Lung (tissue), 12 donors: ENCODE results near the gene GSE1. TPM values are rescaled to one million over a fixed set of nuclear protein-coding genes. Genes with fewer than 3 reads are reported as not detected.

Experiments used
- ATAC-seq: fragments of 200-7000 bp; cut with Tn5 transposase; one replicate; pipeline ENCODE4 v1.9.1; 2020; ENCODE audit warnings: moderate number of reproducible peaks; ENCODE audit not compliant: insufficient read depth, low FRiP score
- DNase-seq, 3 donors: peaks; one replicate each; pipeline ENCODE4 v3.0.0-alpha.2; 2013 to 2017
- H3K27ac ChIP-seq, 2 donors: one replicate each; pipeline ENCODE4 v1.5.1; 2013; ENCODE audit warnings: mild to moderate bottlenecking in 2 of 2, moderate library complexity in 2 of 2, control low read depth in 1 of 2, inconsistent platforms in 1 of 2, low read depth in 1 of 2, low read length in 1 of 2
- H3K27me3 ChIP-seq, 3 donors: one replicate each; pipeline ENCODE4 v1.5.1; 2013; ENCODE audit warnings: low read length in 2 of 3; ENCODE audit not compliant: control insufficient read depth in 3 of 3, insufficient read depth in 3 of 3
- H3K36me3 ChIP-seq, 4 donors: one replicate each; pipeline ENCODE4 v1.5.1; 2013; ENCODE audit warnings: low read length in 4 of 4, mild to moderate bottlenecking in 1 of 4, moderate library complexity in 1 of 4; ENCODE audit not compliant: control insufficient read depth in 4 of 4, insufficient read depth in 4 of 4
- H3K4me1 ChIP-seq, 5 donors: one replicate each; pipeline ENCODE4 v1.5.1; 2013; ENCODE audit warnings: low read length in 5 of 5, mild to moderate bottlenecking in 2 of 5, moderate library complexity in 1 of 5; ENCODE audit not compliant: control insufficient read depth in 5 of 5, insufficient read depth in 5 of 5
- H3K4me3 ChIP-seq: one replicate; pipeline ENCODE4 v1.5.1; 2013; ENCODE audit warnings: mild to moderate bottlenecking, control low read depth, moderate library complexity
- H3K9ac ChIP-seq, 2 donors: one replicate each; pipeline ENCODE4 v1.5.1; 2013; ENCODE audit warnings: low read length in 2 of 2, control low read depth in 1 of 2; ENCODE audit not compliant: insufficient read depth in 1 of 2
- H3K9me3 ChIP-seq, 4 donors: one replicate each; pipeline ENCODE4 v1.5.1; 2013; ENCODE audit warnings: low read length in 3 of 4, mild to moderate bottlenecking in 1 of 4, moderate library complexity in 1 of 4; ENCODE audit not compliant: control insufficient read depth in 4 of 4, insufficient read depth in 3 of 4
- CTCF ChIP-seq: IDR thresholded peaks from 2 replicates; pipeline ENCODE4 v1.5.1; 2012; ENCODE audit warnings: mild to moderate bottlenecking; ENCODE audit errors: control extremely low read depth, extremely low read depth
- WGBS, 2 donors: extraction: QIAGEN DNeasy Blood & Tissue Kit; methylation state at CpG; one replicate each; pipeline ENCODE4 v1.1.7; 2013; 5-methylcytosine and 5-hydroxymethylcytosine counted together
- polyA plus RNA-seq, 2 donors: library from polyadenylated mRNA; stranded (reverse); fragments of 200-250 nt; gene quantifications; one replicate each; pipeline ENCODE4 v1.2.1, GENCODE V29; 2013
- total RNA-seq, 2 donors: library from RNA; depleted of rRNA in 1 of 2; stranded (reverse); fragments of >200 nt in 1 of 2; gene quantifications; one replicate each; pipeline ENCODE4 v1.2.1, GENCODE V29; 2014 to 2021
- donor health status: control.
- donor health status: control.
- donor health status: Bipolar disorder and iron deficiency.
- donor health status: healthy.
- donor health status: DM: yes; HTN: yes; CAD: no.

The GSE1 gene
- total and polyA plus RNA-seq, 4 donors: 21.3 to 122 (median 74.7) TPM

DNA sequence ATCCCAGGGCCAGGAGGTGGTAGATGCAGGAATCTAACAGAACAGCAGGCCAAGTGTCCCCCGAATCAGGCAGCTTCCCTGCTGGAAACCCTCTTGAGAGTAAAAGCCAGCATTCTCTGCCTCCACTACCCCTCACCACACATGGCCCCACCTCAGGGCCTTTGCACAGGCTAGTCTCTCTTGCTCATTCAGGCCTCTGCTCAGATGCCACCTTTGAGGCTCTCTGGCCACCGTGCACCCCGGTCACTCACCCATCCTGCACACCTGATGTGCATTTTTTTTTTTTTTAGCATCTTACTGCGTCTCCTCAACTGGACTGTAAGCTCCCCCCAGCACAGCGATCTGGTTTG lies 34.5 kb upstream of the GSE1 start:
- Histone ChIP-seq H3K4me1 (peaks cover 1 to 91% (median 54%) of the 10 kb centered on the region in 5 donors), H3K27me3 (no peaks in the 10 kb centered on the region), H3K9ac (no peak overlapping the region), H3K27ac (no peak overlapping the region), H3K36me3 (peaks cover 0 to 5% (median 0%) of the 10 kb centered on the region in 4 donors), H3K4me3 (no peak overlapping the region), H3K9me3 (no peaks in the 10 kb centered on the region)
- no peak for ATAC-seq
- 81 to 89% methylated on average over 5 of the region's 5 CpGs for WGBS, 2 donors
- DNase-seq: no peak
- TF ChIP-seq CTCF: no peak

- DNase-seq (no peak), ATAC-seq (no peak)
- Histone ChIP-seq H3K4me1 (peaks cover 0 to 91% (median 53%) of the 10 kb centered on the region in 5 donors), H3K27ac (peak overlapping the region in 1 of 2 donors; percentile 61), H3K27me3 (no peaks in the 10 kb centered on the region), H3K9ac (no peak overlapping the region), H3K4me3 (no peak overlapping the region), H3K9me3 (no peaks in the 10 kb centered on the region), H3K36me3 (peaks cover 0 to 5% (median 0%) of the 10 kb centered on the region in 4 donors)
- WGBS, 2 donors: 65 to 83% methylated on average over 13 of the region's 13 CpGs
- TF ChIP-seq CTCF: no peak
Observed at GRCh38 chr16:85579191-85579590, 33.9 kb upstream of the GSE1 start.

- H3K4me1 ChIP-seq: peaks cover 0 to 89% (median 50%) of the 10 kb centered on the region in 5 donors
- no peak for ATAC-seq
- peak overlapping the region in 1 of 2 donors; percentile 61 for H3K27ac ChIP-seq
- DNase-seq: peak in 2 of 3 donors; percentile 66 to 71
- no peak for TF ChIP-seq CTCF
- no peak overlapping the region for H3K4me3 ChIP-seq
- no peaks in the 10 kb centered on the region for H3K9me3 ChIP-seq
- H3K27me3 ChIP-seq: no peaks in the 10 kb centered on the region
- H3K36me3 ChIP-seq: peaks cover 0 to 5% (median 0%) of the 10 kb centered on the region in 4 donors
- 66 to 87% methylated on average over 8 to 11 of the region's 11 CpGs for WGBS, 2 donors
- H3K9ac ChIP-seq: no peak overlapping the region
Observed at GRCh38 chr16:85579923-85580580, 33.1 kb upstream of the GSE1 start.
